ENCODE results near the gene SPAST.

DNA sequence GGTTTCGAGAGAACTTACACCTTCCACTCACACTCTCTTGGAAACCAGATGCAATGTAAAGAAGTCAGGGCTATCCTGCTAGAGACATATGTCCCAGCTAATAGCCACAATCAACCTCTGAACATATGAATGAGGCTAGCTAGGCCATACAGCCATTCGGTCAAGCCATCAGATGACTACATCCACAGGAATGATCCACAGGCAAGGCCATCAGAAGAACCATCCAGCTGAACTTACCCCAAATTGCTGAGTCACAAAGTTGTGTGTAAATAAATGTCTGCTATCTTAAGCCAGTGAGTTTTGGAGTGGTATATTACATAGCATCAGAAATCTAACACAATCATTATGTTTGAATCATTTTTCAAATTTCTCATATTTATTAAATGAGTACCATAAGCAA, 5.2 kb upstream of the SPAST start:
- TF ChIP-seq EZH2 (IDR thresholded peaks at IDR 0.05; ENCODE audit: insufficient read depth, poor library complexity, severe bottlenecking) (no peak), EZH2phosphoT487 (IDR thresholded peaks at IDR 0.05; ENCODE audit: insufficient read depth, low read depth) (no peak)
